ENCODE results near the gene CYGB. TPM values are rescaled to one million over a fixed set of nuclear protein-coding genes. Genes with fewer than 3 reads are reported as not detected.

CYGB gene
- total RNA-seq, 4 donors from 2014 or later = 2.8 to 18.2 (median 10.4) TPM

DNA sequence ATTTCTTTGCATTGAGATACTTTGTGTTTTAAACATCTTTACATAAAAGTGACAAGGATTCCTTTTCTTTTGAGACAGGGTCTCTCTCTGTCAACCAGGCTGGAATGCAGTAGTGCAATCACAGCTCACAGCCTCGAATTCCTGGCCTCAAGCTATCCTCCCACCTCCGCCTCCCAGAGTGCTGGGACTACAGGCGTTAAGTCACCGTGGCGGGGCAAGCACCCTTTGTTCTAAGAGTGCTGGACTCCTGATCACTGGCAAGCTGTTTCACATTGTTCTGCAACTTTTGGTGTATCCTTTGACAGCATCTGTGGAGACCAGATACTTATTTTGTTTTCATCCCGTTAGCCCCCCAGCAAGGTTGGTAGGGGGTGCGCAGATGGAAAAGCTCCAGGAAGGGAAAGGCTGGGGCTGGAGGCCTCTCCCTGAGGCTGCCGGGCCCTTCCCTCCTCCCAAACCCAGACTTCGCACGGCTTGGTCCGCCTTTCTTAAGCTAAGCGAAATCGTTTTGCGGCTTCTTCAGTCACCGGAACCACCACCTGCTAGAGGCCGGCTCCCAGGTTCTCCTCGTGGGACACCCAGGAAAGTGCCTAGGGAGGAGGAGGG, 47.0 kb upstream of the CYGB start:
- peaks cover 49% of the 10 kb centered on the region for H3K4me1 ChIP-seq

DNA sequence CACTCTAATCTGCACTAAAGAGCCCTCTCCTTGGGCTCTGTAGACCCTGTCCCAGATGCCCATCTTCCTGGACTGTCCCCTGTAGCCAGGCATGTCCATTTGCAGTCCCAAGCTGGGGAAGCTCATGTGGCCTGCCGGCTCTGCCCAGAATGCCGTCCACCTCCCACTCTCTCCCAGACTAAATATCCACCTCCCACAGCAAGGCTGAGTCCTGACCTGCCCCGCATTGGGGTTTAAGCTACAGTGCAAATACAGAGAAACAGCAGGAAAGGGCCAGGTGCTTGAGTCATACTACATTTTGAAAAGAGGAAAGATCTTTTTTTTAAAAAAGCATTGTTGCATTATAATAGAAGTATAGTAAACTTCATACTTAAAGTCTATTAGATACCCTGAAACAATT, 45.2 kb upstream of the CYGB start:
- TF ChIP-seq, protein P1, sequence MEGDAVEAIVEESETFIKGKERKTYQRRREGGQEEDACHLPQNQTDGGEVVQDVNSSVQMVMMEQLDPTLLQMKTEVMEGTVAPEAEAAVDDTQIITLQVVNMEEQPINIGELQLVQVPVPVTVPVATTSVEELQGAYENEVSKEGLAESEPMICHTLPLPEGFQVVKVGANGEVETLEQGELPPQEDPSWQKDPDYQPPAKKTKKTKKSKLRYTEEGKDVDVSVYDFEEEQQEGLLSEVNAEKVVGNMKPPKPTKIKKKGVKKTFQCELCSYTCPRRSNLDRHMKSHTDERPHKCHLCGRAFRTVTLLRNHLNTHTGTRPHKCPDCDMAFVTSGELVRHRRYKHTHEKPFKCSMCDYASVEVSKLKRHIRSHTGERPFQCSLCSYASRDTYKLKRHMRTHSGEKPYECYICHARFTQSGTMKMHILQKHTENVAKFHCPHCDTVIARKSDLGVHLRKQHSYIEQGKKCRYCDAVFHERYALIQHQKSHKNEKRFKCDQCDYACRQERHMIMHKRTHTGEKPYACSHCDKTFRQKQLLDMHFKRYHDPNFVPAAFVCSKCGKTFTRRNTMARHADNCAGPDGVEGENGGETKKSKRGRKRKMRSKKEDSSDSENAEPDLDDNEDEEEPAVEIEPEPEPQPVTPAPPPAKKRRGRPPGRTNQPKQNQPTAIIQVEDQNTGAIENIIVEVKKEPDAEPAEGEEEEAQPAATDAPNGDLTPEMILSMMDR (IDR thresholded peaks at IDR 0.05) = no peak
- TF ChIP-seq POLR2A (IDR thresholded peaks at IDR 0.05) (no peak), POLR2AphosphoS5 (IDR thresholded peaks at IDR 0.05) (no peak), EP300 (IDR thresholded peaks at IDR 0.05) (no peak)
- no peaks in the 10 kb centered on the region for H3K9me3 ChIP-seq
- DNase-seq (ENCODE audit: low spot score in 2 of 2) = peak in 1 of 2 donors; percentile 45
- no peak overlapping the region for H3K4me3 ChIP-seq
- H3K4me1 ChIP-seq = peaks cover 49% of the 10 kb centered on the region
- H3K36me3 ChIP-seq = no peaks in the 10 kb centered on the region
- H3K27me3 ChIP-seq = no peaks in the 10 kb centered on the region
- 25% methylated on average over 3 of the region's 3 CpGs for WGBS
- H3K27ac ChIP-seq = peak overlapping the region; percentile 64

More for the DNA sequence above, 47.0 kb upstream of the CYGB start:
- no peaks in the 10 kb centered on the region for H3K36me3 ChIP-seq
- H3K9me3 ChIP-seq = no peaks in the 10 kb centered on the region
- WGBS = 29% methylated on average over 9 of the region's 17 CpGs
- H3K27me3 ChIP-seq = no peaks in the 10 kb centered on the region
- H3K4me3 ChIP-seq = peak overlapping the region; percentile 90
- peak overlapping the region; percentile 96 for H3K27ac ChIP-seq
- no peak for DNase-seq (ENCODE audit: low spot score in 2 of 2)
- TF ChIP-seq POLR2AphosphoS5 (IDR thresholded peaks at IDR 0.05) (no peak), EP300 (IDR thresholded peaks at IDR 0.05) (no peak), POLR2A (IDR thresholded peaks at IDR 0.05) (no peak)
- TF ChIP-seq, protein P1 (IDR thresholded peaks at IDR 0.05) = no peak

DNA sequence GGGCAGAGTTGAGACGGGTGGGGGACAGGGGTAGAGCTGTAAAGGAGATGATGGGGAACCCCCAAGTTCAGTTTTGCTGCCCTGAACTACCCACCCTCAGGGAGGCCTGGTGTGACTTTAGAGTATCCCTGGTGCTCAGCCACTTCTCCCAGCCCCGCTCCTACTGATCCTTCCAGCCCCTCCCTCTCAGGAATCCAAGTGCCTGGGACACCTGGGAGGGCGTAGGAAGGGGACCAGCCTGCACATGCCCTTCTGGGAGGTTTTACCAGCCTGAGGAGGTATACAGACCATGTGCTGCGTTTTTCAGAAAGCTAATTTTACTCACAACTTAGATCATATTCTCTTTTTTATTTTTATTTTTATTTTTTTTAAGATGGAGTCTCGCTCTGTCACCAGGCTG, 44.0 kb upstream of the CYGB start:
- WGBS = 64% methylated on average over 5 of the region's 5 CpGs
- H3K27ac ChIP-seq = peak overlapping the region; percentile 64

DNA sequence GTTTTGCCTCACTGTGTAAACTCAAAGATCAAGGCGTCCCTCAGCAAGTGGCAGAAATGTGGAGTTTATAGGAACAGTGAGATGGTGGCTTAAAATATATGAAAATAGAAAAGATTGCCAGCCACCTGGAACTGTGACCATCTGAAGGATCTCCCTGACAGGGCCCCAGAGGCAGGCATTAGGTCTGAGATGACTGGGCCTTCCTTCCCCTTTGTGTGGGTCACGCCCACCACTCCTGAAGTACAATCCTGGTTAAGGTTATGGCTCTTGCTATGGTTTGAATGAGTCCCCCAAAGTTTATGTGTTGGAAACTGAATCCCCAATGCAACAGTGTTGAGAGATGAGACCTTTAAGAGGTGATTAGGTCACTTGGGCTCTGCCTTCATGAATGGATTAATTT, 41.8 kb upstream of the CYGB start:
- Histone ChIP-seq H3K27ac (no peak overlapping the region), H3K4me3 (no peak overlapping the region), H3K36me3 (peaks cover under 1% of the 10 kb centered on the region), H3K9me3 (no peaks in the 10 kb centered on the region), H3K27me3 (no peaks in the 10 kb centered on the region), H3K4me1 (peaks cover 19% of the 10 kb centered on the region)
- 84% methylated on average over 2 of the region's 2 CpGs for WGBS
- no peak for DNase-seq (ENCODE audit: low spot score in 2 of 2)
- no peak for TF ChIP-seq POLR2A (IDR thresholded peaks at IDR 0.05)
- no peak for TF ChIP-seq EP300 (IDR thresholded peaks at IDR 0.05)
- TF ChIP-seq POLR2AphosphoS5 (IDR thresholded peaks at IDR 0.05) = no peak
- TF ChIP-seq, protein P1 (IDR thresholded peaks at IDR 0.05) = no peak

More for the DNA sequence above, 44.0 kb upstream of the CYGB start:
- TF ChIP-seq EP300 (IDR thresholded peaks at IDR 0.05) = no peak
- no peak overlapping the region for H3K4me3 ChIP-seq
- H3K9me3 ChIP-seq = no peaks in the 10 kb centered on the region
- H3K36me3 ChIP-seq = no peaks in the 10 kb centered on the region
- DNase-seq (ENCODE audit: low spot score in 2 of 2) = no peak
- peaks cover 40% of the 10 kb centered on the region for H3K4me1 ChIP-seq
- H3K27me3 ChIP-seq = no peaks in the 10 kb centered on the region

DNA sequence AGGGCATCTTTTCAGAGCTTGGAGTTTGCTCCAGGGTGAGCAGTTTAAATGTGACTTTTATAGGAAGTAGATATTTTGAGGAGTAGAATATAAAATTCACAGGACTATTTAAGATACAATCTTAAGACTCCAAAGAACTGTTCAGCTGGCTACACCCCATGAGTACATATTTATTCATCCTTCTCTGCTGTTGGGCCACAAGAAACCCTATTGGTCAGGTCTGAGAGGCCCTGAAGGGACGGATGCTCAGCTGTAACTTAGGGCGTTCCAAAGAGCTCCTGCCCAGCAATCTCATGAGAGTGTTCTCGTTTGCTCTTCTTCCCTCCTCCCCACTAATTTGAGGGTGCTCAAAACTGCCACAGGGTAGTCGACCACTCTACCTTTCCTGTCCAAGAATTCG, 40.9 kb upstream of the CYGB start:
- TF ChIP-seq POLR2A (IDR thresholded peaks at IDR 0.05) = no peak
- no peak for TF ChIP-seq EP300 (IDR thresholded peaks at IDR 0.05)
- TF ChIP-seq POLR2AphosphoS5 (IDR thresholded peaks at IDR 0.05) = no peak
- TF ChIP-seq, protein P1 (IDR thresholded peaks at IDR 0.05) = no peak
- Histone ChIP-seq H3K36me3 (peaks cover 6% of the 10 kb centered on the region), H3K9me3 (no peaks in the 10 kb centered on the region), H3K4me3 (no peak overlapping the region), H3K27ac (no peak overlapping the region), H3K27me3 (no peaks in the 10 kb centered on the region), H3K4me1 (peaks cover 17% of the 10 kb centered on the region)
- 51% methylated on average over 5 of the region's 5 CpGs for WGBS
- no peak for DNase-seq (ENCODE audit: low spot score in 2 of 2)

DNA sequence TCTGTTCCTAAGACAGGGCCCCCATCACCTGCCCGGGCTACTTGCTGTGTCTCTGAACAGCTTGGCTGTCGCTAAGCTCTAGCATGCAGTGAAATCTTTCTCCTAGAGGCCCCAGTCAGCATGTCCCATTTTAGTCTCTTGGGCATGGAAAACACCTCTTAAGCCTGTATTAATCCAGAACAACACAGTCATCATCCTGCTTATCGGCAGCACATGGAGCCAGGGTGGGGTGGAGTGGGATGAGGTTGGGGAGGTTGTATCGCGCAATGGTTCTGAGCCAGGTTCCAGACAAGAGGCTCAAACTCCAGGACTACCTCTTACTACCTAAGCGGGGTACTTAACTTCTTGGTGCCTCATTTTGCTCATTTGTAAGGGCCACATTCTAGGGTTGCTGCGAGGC, 40.4 kb upstream of the CYGB start:
- Histone ChIP-seq H3K4me3 (no peak overlapping the region), H3K36me3 (peaks cover 8% of the 10 kb centered on the region), H3K27me3 (no peaks in the 10 kb centered on the region), H3K27ac (no peak overlapping the region), H3K4me1 (peaks cover 17% of the 10 kb centered on the region), H3K9me3 (no peaks in the 10 kb centered on the region)
- TF ChIP-seq POLR2A (IDR thresholded peaks at IDR 0.05) (no peak), EP300 (IDR thresholded peaks at IDR 0.05) (no peak), POLR2AphosphoS5 (IDR thresholded peaks at IDR 0.05) (no peak)
- TF ChIP-seq, protein P1 (IDR thresholded peaks at IDR 0.05) = no peak
- DNase-seq (ENCODE audit: low spot score in 2 of 2) = no peak
- 86% methylated on average over 7 of the region's 7 CpGs for WGBS
